Tracheal epithelial cell (primary cell): ENCODE measurements around the gene ZNF273. TPM values are rescaled to one million over a fixed set of nuclear protein-coding genes. Genes with fewer than 3 reads are reported as not detected.

Source experiments
- total RNA-seq: library from RNA; depleted of rRNA; stranded (reverse); fragments of >200 nt; gene quantifications from 2 replicates; pipeline ENCODE4 v1.2.1, GENCODE V29; 2014

The ZNF273 gene
- 1.9 and 3.4 TPM in 2 replicates for total RNA-seq

GRCh38 chr7:64902806-64903721, at the start of gene ZNF273:
Gene ZNF273, plus strand, starts transcription at chr7:64903273. Its CDS starts 45 bp downstream, at chr7:64903318.

Other genes with a start within 250 kb of the ZNF273 start
- gene ZNF107, start 237.1 kb upstream of the ZNF273 start, total RNA-seq: 2.1 and 2.2 TPM in 2 replicates
- gene ZNF138, start 108.8 kb upstream of the ZNF273 start, total RNA-seq: 3.4 and 3.6 TPM in 2 replicates
- 6.0 and 6.5 TPM in 2 replicates for gene ZNF117, start 87.8 kb downstream of the ZNF273 start, total RNA-seq
- gene ERV3-1, start 103.4 kb downstream of the ZNF273 start, total RNA-seq: 7.0 and 9.0 TPM in 2 replicates